Measurements from ENCODE around the gene ARL8B. TPM values are rescaled to one million over a fixed set of nuclear protein-coding genes. Genes with fewer than 3 reads are reported as not detected.

The ARL8B gene
- total RNA-seq, 2 donors from 2014 or later, result 40.8 to 51.4 TPM

GRCh38 chr3:5126586-5126985, 4.5 kb downstream of the ARL8B start:
- Histone ChIP-seq H3K4me1 (peaks cover 7% of the 10 kb centered on the region), H3K4me3 (no peak overlapping the region), H3K27me3 (no peaks in the 10 kb centered on the region), H3K9ac (ENCODE audit: low read depth in 2 of 2, low read length in 2 of 2) (no peak overlapping the region), H3K9me3 (no peaks in the 10 kb centered on the region), H3K36me3 (no peaks in the 10 kb centered on the region), H3K27ac (no peak overlapping the region)
- no peak for TF ChIP-seq CTCF (IDR thresholded peaks at IDR 0.05)
- DNase-seq, result no peak
- intact Hi-C loops (cut with DNase I), result no loop called here

GRCh38 chr3:5128849-5129248, 6.8 kb downstream of the ARL8B start:
- Histone ChIP-seq H3K9me3 (no peaks in the 10 kb centered on the region), H3K27ac (no peak overlapping the region), H3K4me3 (no peak overlapping the region), H3K4me1 (peaks cover 3% of the 10 kb centered on the region), H3K27me3 (no peaks in the 10 kb centered on the region), H3K36me3 (no peaks in the 10 kb centered on the region), H3K9ac (ENCODE audit: low read depth in 2 of 2, low read length in 2 of 2) (no peak overlapping the region)
- intact Hi-C loops (cut with DNase I), result no loop called here
- no peak for TF ChIP-seq CTCF (IDR thresholded peaks at IDR 0.05)
- no peak for DNase-seq

DNA sequence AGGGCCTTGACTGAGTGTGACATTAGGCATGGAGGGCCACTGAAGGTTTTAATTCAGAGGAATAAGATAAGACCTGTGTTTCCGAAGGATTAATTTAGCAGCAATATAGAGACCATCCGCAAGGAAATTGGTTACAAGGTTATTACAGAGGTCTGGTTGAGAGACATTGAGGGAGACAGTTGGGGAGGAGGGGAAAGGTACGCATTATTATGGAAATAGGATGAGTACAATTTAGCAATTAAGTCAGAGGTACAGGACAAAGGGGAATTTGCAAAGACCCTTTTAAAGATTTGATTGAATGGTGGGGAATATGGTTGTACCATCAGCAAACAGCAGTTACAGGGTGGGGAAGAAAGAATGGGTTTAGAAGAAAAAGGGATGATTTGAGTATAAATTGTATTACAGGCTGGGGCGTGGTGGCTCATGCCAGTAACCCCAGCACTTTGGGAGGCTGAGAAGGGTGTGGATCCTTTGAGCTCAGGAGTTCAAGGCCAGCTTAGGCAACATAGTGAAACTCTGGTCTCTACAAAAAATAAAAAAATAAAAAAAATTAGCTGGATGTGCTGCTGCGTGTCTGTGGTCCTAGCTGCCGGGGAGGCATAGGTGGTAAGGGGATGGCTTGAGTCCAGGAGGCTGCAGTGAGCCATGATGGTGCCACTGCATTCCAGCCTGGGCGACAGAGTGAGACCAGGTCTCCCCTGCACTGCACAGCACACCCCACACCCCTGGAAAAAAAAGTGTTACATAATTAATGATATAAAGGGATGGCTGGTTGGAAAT, 11.3 kb downstream of the ARL8B start:
- Histone ChIP-seq H3K27ac (no peak overlapping the region), H3K27me3 (no peaks in the 10 kb centered on the region), H3K4me1 (no peaks in the 10 kb centered on the region), H3K4me3 (no peak overlapping the region), H3K9me3 (no peaks in the 10 kb centered on the region), H3K9ac (ENCODE audit: low read depth in 2 of 2, low read length in 2 of 2) (no peak overlapping the region), H3K36me3 (no peaks in the 10 kb centered on the region)
- DNase-seq, result no peak
- TF ChIP-seq CTCF (IDR thresholded peaks at IDR 0.05), result no peak
- intact Hi-C loops (cut with DNase I), result no loop called here

- DNase-seq, result no peak
- Histone ChIP-seq H3K9ac (ENCODE audit: low read depth in 2 of 2, low read length in 2 of 2) (no peak overlapping the region), H3K27me3 (no peaks in the 10 kb centered on the region), H3K4me1 (no peaks in the 10 kb centered on the region), H3K4me3 (no peak overlapping the region), H3K9me3 (no peaks in the 10 kb centered on the region), H3K36me3 (no peaks in the 10 kb centered on the region), H3K27ac (no peak overlapping the region)
- TF ChIP-seq CTCF (IDR thresholded peaks at IDR 0.05), result no peak
- intact Hi-C loops (cut with DNase I), result no loop called here
Observed at GRCh38 chr3:5134019-5134391, 11.9 kb downstream of the ARL8B start.

GRCh38 chr3:5134499-5134898, 12.4 kb downstream of the ARL8B start:
- no peak for TF ChIP-seq CTCF (IDR thresholded peaks at IDR 0.05)
- Histone ChIP-seq H3K4me3 (no peak overlapping the region), H3K27ac (no peak overlapping the region), H3K9me3 (no peaks in the 10 kb centered on the region), H3K9ac (ENCODE audit: low read depth in 2 of 2, low read length in 2 of 2) (no peak overlapping the region), H3K36me3 (no peaks in the 10 kb centered on the region), H3K4me1 (no peaks in the 10 kb centered on the region), H3K27me3 (no peaks in the 10 kb centered on the region)
- intact Hi-C loops (cut with DNase I), result no loop called here
- DNase-seq, result no peak
